Measurements from ENCODE around the gene CARD9.

Gene CARD9

GRCh38 chr9:136375096-136375495 is 1.6 kb upstream of the CARD9 start:
- no peak for TF ChIP-seq CTCF (IDR thresholded peaks at IDR 0.05; ENCODE audit: control insufficient read depth, insufficient read depth, low read depth, low read length, missing control alignments)
- H3K4me3 ChIP-seq (ENCODE audit: control insufficient read depth, low read depth, low read length): no peak overlapping the region
- no peak for DNase-seq (ENCODE audit: low read depth)

GRCh38 chr9:136374183-136374575 is 710 bp upstream of the CARD9 start:
- TF ChIP-seq CTCF (IDR thresholded peaks at IDR 0.05; ENCODE audit: control insufficient read depth, insufficient read depth, low read depth, low read length, missing control alignments): no peak
- no peak overlapping the region for H3K4me3 ChIP-seq (ENCODE audit: control insufficient read depth, low read depth, low read length)
- no peak for DNase-seq (ENCODE audit: low read depth)

GRCh38 chr9:136372561-136373299 is 739 bp downstream of the CARD9 start:
- no peak for DNase-seq (ENCODE audit: low read depth)
- no peak overlapping the region for H3K4me3 ChIP-seq (ENCODE audit: control insufficient read depth, low read depth, low read length)
- peak; percentile 29 for TF ChIP-seq CTCF (IDR thresholded peaks at IDR 0.05; ENCODE audit: control insufficient read depth, insufficient read depth, low read depth, low read length, missing control alignments)

GRCh38 chr9:136372006-136372405 is 1.5 kb downstream of the CARD9 start:
- no peak for TF ChIP-seq CTCF (IDR thresholded peaks at IDR 0.05; ENCODE audit: control insufficient read depth, insufficient read depth, low read depth, low read length, missing control alignments)
- H3K4me3 ChIP-seq (ENCODE audit: control insufficient read depth, low read depth, low read length): no peak overlapping the region
- no peak for DNase-seq (ENCODE audit: low read depth)

- no peak for TF ChIP-seq CTCF (IDR thresholded peaks at IDR 0.05; ENCODE audit: control insufficient read depth, insufficient read depth, low read depth, low read length, missing control alignments)
- no peak overlapping the region for H3K4me3 ChIP-seq (ENCODE audit: control insufficient read depth, low read depth, low read length)
- DNase-seq (ENCODE audit: low read depth): no peak
Observed at GRCh38 chr9:136371533-136371880, 2.0 kb downstream of the CARD9 start.

GRCh38 chr9:136370687-136371532 is 2.6 kb downstream of the CARD9 start:
- no peak for DNase-seq (ENCODE audit: low read depth)
- H3K4me3 ChIP-seq (ENCODE audit: control insufficient read depth, low read depth, low read length): no peak overlapping the region
- no peak for TF ChIP-seq CTCF (IDR thresholded peaks at IDR 0.05; ENCODE audit: control insufficient read depth, insufficient read depth, low read depth, low read length, missing control alignments)
